HepG2 (cell line): ENCODE results near the gene TAS1R3. TPM values are rescaled to one million over a fixed set of nuclear protein-coding genes. Genes with fewer than 3 reads are reported as not detected.

Source experiments
- ATAC-seq: fragments of 200-7000 bp; cut with Tn5 transposase; 3 replicates; pipeline ENCODE4 v1.9.1; 2020; ENCODE audit warnings: mild to moderate bottlenecking, moderate library complexity
- BruUV-seq: library from RNA; stranded (reverse); fragments of 400-500 nt; replicated peaks from 2 replicates; lab custom pipeline; 2021; lab: Mats Ljungman, UMichigan
- CTCF ChIA-PET: fragments of 300-600 bp; formaldehyde crosslinking; extraction: SDS; loops from one replicate; lab custom pipeline; 2021; ENCODE audit warnings: low total read pairs, inconsistent platforms, low intra/inter-chr PET ratio; lab: Yijun Ruan, JAX
- POLR2A ChIA-PET: fragments of 350-600 bp; sonication (Branson Sonifier 250); formaldehyde crosslinking; loops from one replicate; lab custom pipeline; 2020; ENCODE audit warnings: antibody characterized with exemption, inconsistent platforms; lab: Yijun Ruan, JAX
- DNase-seq: peaks from one replicate; pipeline ENCODE4 v3.0.0-alpha.2; 2015; ENCODE audit warnings: low spot score
- FAIRE-seq: peaks from 3 replicates; lab custom pipeline; 2011; peaks lifted over from hg19 to GRCh38; lab: Jason Lieb, UNC
- H2AFZ ChIP-seq: one replicate; pipeline ENCODE4 v1.6.1; 2011; ENCODE audit warnings: low read length, inconsistent platforms
- H3K27ac ChIP-seq: fragments of 300-600 bp; 3 replicates; pipeline ENCODE4 v1.8.0; 2011; ENCODE audit warnings: mixed run types, mild to moderate bottlenecking, mixed read lengths, low read length, inconsistent platforms; ENCODE audit not compliant: insufficient read depth; ENCODE audit errors: extremely low read length
- H3K27me3 ChIP-seq, 2 experiments: fragments of 200-600 bp in 1 of 2; 2 replicates in 1 of 2; 3 replicates in 1 of 2; pipeline versions ENCODE4 v1.6.0 to v1.8.0; 2011; ENCODE audit warnings: low read length in 2 of 2, mild to moderate bottlenecking in 2 of 2, moderate library complexity in 2 of 2, inconsistent platforms in 1 of 2; ENCODE audit not compliant: insufficient read depth in 2 of 2, control insufficient read depth in 1 of 2
- H3K36me3 ChIP-seq, 2 experiments: fragments of 200-600 bp in 1 of 2; replicated peaks in 1 of 2; 2 replicates in 1 of 2; 3 replicates in 1 of 2; pipeline versions ENCODE4 v1.5.1 to v1.8.0; 2011; ENCODE audit warnings: low read length in 2 of 2, inconsistent platforms in 1 of 2; ENCODE audit not compliant: insufficient read depth in 2 of 2, control insufficient read depth in 1 of 2
- H3K4me1 ChIP-seq: 2 replicates; pipeline ENCODE4 v1.5.1; 2012; ENCODE audit warnings: low read length, inconsistent platforms; ENCODE audit not compliant: insufficient read depth
- H3K4me2 ChIP-seq: 2 replicates; pipeline ENCODE4 v1.6.0; 2011; ENCODE audit warnings: low read depth, low read length, inconsistent platforms
- H3K4me3 ChIP-seq, 3 experiments: fragments of 200-600 bp in 1 of 3; sonication (generic), shearing (Covaris generic) in 1 of 3; replicated peaks in 1 of 3; 2 replicates each; pipeline ENCODE4 v1.5.1; 2011 to 2016; ENCODE audit warnings: low read length in 3 of 3, inconsistent platforms in 2 of 3, low read depth in 2 of 3, mild to moderate bottlenecking in 2 of 3, control low read depth in 1 of 3, mixed read lengths in 1 of 3; ENCODE audit not compliant: insufficient read depth in 1 of 3
- H3K79me2 ChIP-seq: one replicate; pipeline ENCODE4 v1.6.1; 2011; ENCODE audit warnings: low read length, inconsistent platforms; ENCODE audit not compliant: insufficient read depth
- H3K9ac ChIP-seq: 2 replicates; pipeline ENCODE4 v1.6.0; 2011; ENCODE audit warnings: mild to moderate bottlenecking, low read depth, low read length, inconsistent platforms; ENCODE audit not compliant: insufficient read depth
- H3K9me3 ChIP-seq: 2 replicates; pipeline ENCODE4 v1.5.1; 2012; ENCODE audit warnings: mild to moderate bottlenecking, low read length
- H4K20me1 ChIP-seq: 2 replicates; pipeline ENCODE4 v1.6.0; 2011; ENCODE audit warnings: inconsistent platforms, mild to moderate bottlenecking, low read length, moderate library complexity; ENCODE audit not compliant: insufficient read depth
- ETV6 ChIP-seq: sonication (generic); formaldehyde crosslinking; conservative IDR thresholded peaks from 2 replicates; pipeline ENCODE4 v1.4.0; 2020; ENCODE audit warnings: missing genetic modification reagents
- HIVEP1 ChIP-seq: sonication (generic); formaldehyde crosslinking; IDR thresholded peaks from 2 replicates; pipeline ENCODE4 v1.4.0; 2020; ENCODE audit warnings: mild to moderate bottlenecking, missing genetic modification reagents
- HNF4A ChIP-seq: sonication (generic); formaldehyde crosslinking; IDR thresholded peaks from 2 replicates; pipeline ENCODE4 v1.4.0; 2020; ENCODE audit warnings: missing genetic modification reagents
- MAFG ChIP-seq: sonication (generic); formaldehyde crosslinking; IDR thresholded peaks from 2 replicates; pipeline ENCODE4 v1.5.1; 2020; ENCODE audit warnings: mild to moderate bottlenecking, missing genetic modification reagents
- MZF1 ChIP-seq: sonication (generic); formaldehyde crosslinking; IDR thresholded peaks from 2 replicates; pipeline ENCODE4 v1.8.1; 2023; ENCODE audit warnings: mild to moderate bottlenecking, missing genetic modification reagents, borderline replicate concordance
- POLR2A ChIP-seq, 2 experiments: IDR thresholded peaks; 2 replicates each; pipeline ENCODE4 v1.6.1; 2011; ENCODE audit warnings: low read depth in 2 of 2, low read length in 2 of 2, mild to moderate bottlenecking in 1 of 2, moderate library complexity in 1 of 2; ENCODE audit not compliant: insufficient read depth in 1 of 2
- REXO4 ChIP-seq: sonication (generic); formaldehyde crosslinking; IDR thresholded peaks from 2 replicates; pipeline ENCODE4 v1.8.0; 2022; ENCODE audit warnings: missing genetic modification reagents, mild to moderate bottlenecking, borderline replicate concordance
- STAG1 ChIP-seq: sonication (generic); formaldehyde crosslinking; IDR thresholded peaks from 2 replicates; pipeline ENCODE4 v1.4.0; 2020; ENCODE audit warnings: missing genetic modification reagents
- ZFX ChIP-seq: sonication (generic); formaldehyde crosslinking; IDR thresholded peaks from 2 replicates; pipeline ENCODE4 v1.4.0; 2020; ENCODE audit warnings: mild to moderate bottlenecking, low read depth, missing genetic modification reagents, moderate library complexity
- ZNF143 ChIP-seq: sonication (generic); formaldehyde crosslinking; IDR thresholded peaks from 2 replicates; pipeline ENCODE4 v1.4.0; 2020; ENCODE audit warnings: missing genetic modification reagents
- ZNF292 ChIP-seq: sonication (generic); formaldehyde crosslinking; IDR thresholded peaks from 2 replicates; pipeline ENCODE4 v1.8.1; 2022; ENCODE audit warnings: mild to moderate bottlenecking, low read depth, missing genetic modification reagents, borderline replicate concordance
- ZNF44 ChIP-seq: sonication (generic); formaldehyde crosslinking; IDR thresholded peaks from 2 replicates; pipeline ENCODE4 v1.5.1; 2020; ENCODE audit warnings: mild to moderate bottlenecking, missing genetic modification reagents
- ZNF556 ChIP-seq: sonication (generic); formaldehyde crosslinking; IDR thresholded peaks from 2 replicates; pipeline ENCODE4 v1.4.0; 2020; ENCODE audit warnings: mild to moderate bottlenecking, missing genetic modification reagents, borderline replicate concordance
- ZNF598 ChIP-seq: sonication (generic); formaldehyde crosslinking; IDR thresholded peaks from 2 replicates; pipeline ENCODE4 v1.5.1; 2020; ENCODE audit warnings: mild to moderate bottlenecking, missing genetic modification reagents, borderline replicate concordance
- WGBS: methylation state at CpG from one replicate; pipeline ENCODE4 v1.1.6; 2017; ENCODE audit warnings: low lambda C conversion rate; 5-methylcytosine and 5-hydroxymethylcytosine counted together
- in situ Hi-C: cut with HindIII; loops from 2 replicates; pipeline ENCODE4 v1.10.0; 2017; ENCODE audit warnings: low pct_unique_long_range_greater_than_20kb; ENCODE audit not compliant: extremely low pct_ligation_motif_present
- intact Hi-C: fragments of 100-400 bp; cut with micrococcal nuclease; formaldehyde crosslinking; loops from one replicate; pipeline ENCODE4 v1.10.0; 2022; ENCODE audit not compliant: unreplicated experiment
- polyA plus RNA-seq, 8 experiments: library from polyadenylated mRNA; depleted of rRNA in 3 of 8; stranded (reverse) in 7 of 8; unstranded in 1 of 8; fragments of >200 nt; fragmentation: Illumina TruSeq in 4 of 8; extraction: Trizol in 4 of 8; gene quantifications; 2 replicates each; pipeline versions ENCODE4 v1.2.1 to v1.2.3, GENCODE V29; 2011 to 2016; ENCODE audit warnings: low read depth in 4 of 8, missing spikeins in 1 of 8, mixed read lengths in 1 of 8; ENCODE audit not compliant: insufficient read depth in 1 of 8
- total RNA-seq, 5 experiments: library from RNA; depleted of rRNA; stranded (reverse); fragments of >200 nt; fragmentation: Illumina TruSeq; extraction: Trizol; gene quantifications; 2 replicates each; pipeline ENCODE4 v1.2.3, GENCODE V29; 2016; ENCODE audit warnings: low read depth in 1 of 5
- TF ChIP-seq, protein P1 (sequence below): sonication (generic); formaldehyde crosslinking; IDR thresholded peaks from 2 replicates; pipeline ENCODE4 v1.9.0; 2022; ENCODE audit warnings: low read depth, missing genetic modification reagents
- TF ChIP-seq, protein P2 (sequence below): sonication (generic); formaldehyde crosslinking; IDR thresholded peaks from 2 replicates; pipeline ENCODE4 v1.4.0; 2020; ENCODE audit warnings: missing genetic modification reagents
- TF ChIP-seq, protein P3 (sequence below): sonication (generic); formaldehyde crosslinking; IDR thresholded peaks from 2 replicates; pipeline ENCODE4 v1.4.0; 2020; ENCODE audit warnings: low read depth, mild to moderate bottlenecking, missing genetic modification reagents

The TAS1R3 gene
- total and polyA plus RNA-seq, 2 of the 13 experiments (the other 11 are each of a cell fraction or from before 2014, with no cell fraction given): 0.13 to 0.15 TPM

DNA sequence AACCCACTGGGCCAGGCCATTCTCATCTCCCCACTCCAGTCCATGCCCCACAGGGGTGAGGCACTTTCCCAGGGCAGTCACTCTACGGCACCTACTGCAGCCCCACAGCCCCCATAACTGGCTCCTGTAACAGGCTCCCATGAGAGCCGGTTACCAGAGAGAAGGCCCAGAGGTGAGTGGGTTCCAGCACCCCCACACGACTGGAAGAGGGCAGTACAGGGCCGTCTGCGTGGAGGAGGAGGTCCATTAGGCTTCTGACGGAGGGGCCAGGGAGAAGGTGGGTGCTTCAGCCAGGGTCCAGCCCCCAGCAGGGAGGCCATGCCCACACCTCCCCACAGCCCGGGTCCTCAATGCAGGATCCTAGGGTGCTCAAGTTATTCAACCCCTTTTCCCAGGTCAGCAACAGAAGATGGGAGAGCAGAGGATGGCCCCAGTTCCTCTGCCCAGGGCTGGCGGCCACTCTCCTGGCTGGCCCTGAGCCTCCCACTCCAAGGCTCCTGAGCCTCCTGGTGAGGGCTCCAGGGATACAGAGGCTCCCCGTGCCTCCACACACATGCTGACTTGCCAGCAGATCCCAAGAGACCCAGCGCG lies 24.9 kb upstream of the TAS1R3 start (continued):
- peak; percentile 79; the same call in 1 of the 2 replicates for TF ChIP-seq ZNF598 (CRISPR knock-in tag)
- TF ChIP-seq, protein P1, sequence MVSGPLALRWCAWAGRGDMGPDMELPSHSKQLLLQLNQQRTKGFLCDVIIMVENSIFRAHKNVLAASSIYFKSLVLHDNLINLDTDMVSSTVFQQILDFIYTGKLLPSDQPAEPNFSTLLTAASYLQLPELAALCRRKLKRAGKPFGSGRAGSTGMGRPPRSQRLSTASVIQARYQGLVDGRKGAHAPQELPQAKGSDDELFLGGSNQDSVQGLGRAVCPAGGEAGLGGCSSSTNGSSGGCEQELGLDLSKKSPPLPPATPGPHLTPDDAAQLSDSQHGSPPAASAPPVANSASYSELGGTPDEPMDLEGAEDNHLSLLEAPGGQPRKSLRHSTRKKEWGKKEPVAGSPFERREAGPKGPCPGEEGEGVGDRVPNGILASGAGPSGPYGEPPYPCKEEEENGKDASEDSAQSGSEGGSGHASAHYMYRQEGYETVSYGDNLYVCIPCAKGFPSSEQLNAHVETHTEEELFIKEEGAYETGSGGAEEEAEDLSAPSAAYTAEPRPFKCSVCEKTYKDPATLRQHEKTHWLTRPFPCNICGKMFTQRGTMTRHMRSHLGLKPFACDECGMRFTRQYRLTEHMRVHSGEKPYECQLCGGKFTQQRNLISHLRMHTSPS (CRISPR knock-in tag): no peak
- TF ChIP-seq ZFX: no peak
- peak; percentile 37; the same call in 1 of the 2 replicates for TF ChIP-seq ETV6 (CRISPR knock-in tag)
- 0 out of 4 replicates have a peak, but pooled peaks of 1 of the 2 experiments have one; percentile 11 for TF ChIP-seq POLR2A (IDR thresholded peaks at IDR 0.05; ENCODE audit: insufficient read depth in 1 of 2, low read depth in 2 of 2, low read length in 2 of 2)

DNA sequence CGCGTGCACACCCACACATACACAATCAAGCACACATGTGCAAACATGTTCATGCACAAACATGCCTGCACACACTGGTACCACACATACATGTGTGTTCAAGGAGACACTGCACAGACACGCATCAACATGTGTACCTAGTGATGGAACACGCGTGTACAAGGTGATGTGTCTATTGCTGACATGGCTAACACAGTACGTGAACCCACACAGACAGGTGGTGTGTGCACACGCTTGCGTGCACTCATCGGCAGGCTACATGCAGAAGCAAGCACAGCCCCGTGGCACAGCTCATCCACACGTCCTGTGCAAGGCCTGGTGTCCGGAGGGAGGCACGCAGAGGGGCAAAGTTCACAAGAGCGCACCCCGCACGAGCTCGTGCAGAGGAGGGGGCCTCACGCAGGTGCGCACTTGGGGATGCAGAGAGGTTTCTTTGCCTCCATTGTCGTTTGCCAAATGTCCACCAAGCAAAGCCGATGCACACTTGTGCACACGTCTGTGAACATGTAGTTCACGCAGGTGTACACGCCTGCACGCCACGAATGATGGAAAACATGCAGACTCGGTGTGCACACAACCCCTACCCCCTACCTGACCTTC lies 24.3 kb upstream of the TAS1R3 start:
- peak overlapping the region; percentile 79 for H3K27ac ChIP-seq
- peak overlapping the region; percentile 77 to 93 (median 91) for H3K4me3 ChIP-seq
- no peaks in the 10 kb centered on the region; the same call in 1 of the 2 replicates for H4K20me1 ChIP-seq
- in situ Hi-C loops: no loop called here
- peak overlapping the region; percentile 98 for H3K4me2 ChIP-seq
- WGBS: 20% methylated on average over 2 of the region's 27 CpGs
- H3K9me3 ChIP-seq: no peaks in the 10 kb centered on the region
- no peaks in the 10 kb centered on the region for H3K27me3 ChIP-seq
- TSS peak; percentile 52 for BruUV-seq
- no peak overlapping the region for H2AFZ ChIP-seq
- ChIA-PET CTCF (no interaction called here), POLR2A (interaction anchor here (0.7 to 1.0 kb wide), 5 partner anchors 33 to 178 kb away, joined by 3 to 4 read pairs (median 3); partner anchors contain the start of genes ANKRD65 and UBE2J2)
- DNase-seq: peak; percentile 60
- H3K36me3 ChIP-seq: peaks cover 4 to 15% of the 10 kb centered on the region in 2 experiments; a peak in 1 of 5 replicates
- peak; percentile 2 for ATAC-seq
- H3K9ac ChIP-seq: peak overlapping the region; percentile 88
- peaks cover 37% of the 10 kb centered on the region for H3K4me1 ChIP-seq
- peak; percentile 75 for FAIRE-seq
- peaks cover 15% of the 10 kb centered on the region for H3K79me2 ChIP-seq
- intact Hi-C loops: no loop called here
- peak; percentile 95 for TF ChIP-seq HNF4A (CRISPR knock-in tag)
- no peak for TF ChIP-seq STAG1 (CRISPR knock-in tag)
- no peak for TF ChIP-seq MZF1 (CRISPR knock-in tag)
- no peak for TF ChIP-seq REXO4
- TF ChIP-seq ZNF143 (CRISPR knock-in tag): peak; percentile 53; the same call in 1 of the 2 replicates
- no peak for TF ChIP-seq MAFG (CRISPR knock-in tag)
- no peak; the same call in 1 of the 2 replicates for TF ChIP-seq ZNF44 (CRISPR knock-in tag)
- TF ChIP-seq ZNF556 (CRISPR knock-in tag): peak; percentile 9; the same call in 1 of the 2 replicates
- TF ChIP-seq ZNF292 (CRISPR knock-in tag): no peak
- TF ChIP-seq, protein P2, sequence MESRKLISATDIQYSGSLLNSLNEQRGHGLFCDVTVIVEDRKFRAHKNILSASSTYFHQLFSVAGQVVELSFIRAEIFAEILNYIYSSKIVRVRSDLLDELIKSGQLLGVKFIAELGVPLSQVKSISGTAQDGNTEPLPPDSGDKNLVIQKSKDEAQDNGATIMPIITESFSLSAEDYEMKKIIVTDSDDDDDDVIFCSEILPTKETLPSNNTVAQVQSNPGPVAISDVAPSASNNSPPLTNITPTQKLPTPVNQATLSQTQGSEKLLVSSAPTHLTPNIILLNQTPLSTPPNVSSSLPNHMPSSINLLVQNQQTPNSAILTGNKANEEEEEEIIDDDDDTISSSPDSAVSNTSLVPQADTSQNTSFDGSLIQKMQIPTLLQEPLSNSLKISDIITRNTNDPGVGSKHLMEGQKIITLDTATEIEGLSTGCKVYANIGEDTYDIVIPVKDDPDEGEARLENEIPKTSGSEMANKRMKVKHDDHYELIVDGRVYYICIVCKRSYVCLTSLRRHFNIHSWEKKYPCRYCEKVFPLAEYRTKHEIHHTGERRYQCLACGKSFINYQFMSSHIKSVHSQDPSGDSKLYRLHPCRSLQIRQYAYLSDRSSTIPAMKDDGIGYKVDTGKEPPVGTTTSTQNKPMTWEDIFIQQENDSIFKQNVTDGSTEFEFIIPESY (CRISPR knock-in tag): 0 out of 2 replicates have a peak, but pooled peaks have one; percentile 15
- peak in 1 of 2 experiments; percentile 34; a peak in 1 of 4 replicates for TF ChIP-seq POLR2A (IDR thresholded peaks at IDR 0.05; ENCODE audit: insufficient read depth in 1 of 2, low read depth in 2 of 2, low read length in 2 of 2)
- 0 out of 2 replicates have a peak, but pooled peaks have one; percentile 18 for TF ChIP-seq HIVEP1 (CRISPR knock-in tag)
- TF ChIP-seq, protein P3, sequence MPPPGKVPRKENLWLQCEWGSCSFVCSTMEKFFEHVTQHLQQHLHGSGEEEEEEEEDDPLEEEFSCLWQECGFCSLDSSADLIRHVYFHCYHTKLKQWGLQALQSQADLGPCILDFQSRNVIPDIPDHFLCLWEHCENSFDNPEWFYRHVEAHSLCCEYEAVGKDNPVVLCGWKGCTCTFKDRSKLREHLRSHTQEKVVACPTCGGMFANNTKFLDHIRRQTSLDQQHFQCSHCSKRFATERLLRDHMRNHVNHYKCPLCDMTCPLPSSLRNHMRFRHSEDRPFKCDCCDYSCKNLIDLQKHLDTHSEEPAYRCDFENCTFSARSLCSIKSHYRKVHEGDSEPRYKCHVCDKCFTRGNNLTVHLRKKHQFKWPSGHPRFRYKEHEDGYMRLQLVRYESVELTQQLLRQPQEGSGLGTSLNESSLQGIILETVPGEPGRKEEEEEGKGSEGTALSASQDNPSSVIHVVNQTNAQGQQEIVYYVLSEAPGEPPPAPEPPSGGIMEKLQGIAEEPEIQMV (CRISPR knock-in tag): 0 out of 2 replicates have a peak, but pooled peaks have one; percentile 21
